Measurements from ENCODE around the gene CA11. TPM values are rescaled to one million over a fixed set of nuclear protein-coding genes. Genes with fewer than 3 reads are reported as not detected.

CA11 gene
- total RNA-seq, 1 experiment from 2014 or later: 10.8 TPM

DNA sequence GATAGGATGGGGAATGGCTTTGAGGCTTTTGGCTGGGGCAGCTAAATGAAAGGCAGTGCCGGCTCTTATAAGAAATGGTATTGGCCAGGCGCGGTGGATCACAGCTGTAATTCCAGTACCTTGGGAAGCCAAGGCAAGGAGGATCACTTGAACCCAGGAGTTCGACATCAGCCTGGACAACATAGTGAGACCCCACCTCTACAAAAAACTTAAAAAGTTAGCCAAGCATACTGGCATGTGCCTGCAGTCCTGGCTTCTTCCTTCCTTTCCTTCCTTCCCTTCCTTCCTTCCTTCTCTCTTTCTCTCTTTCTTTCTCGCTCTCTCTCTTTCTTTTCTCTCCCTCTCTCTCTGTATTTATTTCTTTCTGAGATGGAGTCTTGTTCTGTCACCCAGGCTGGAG, 3.1 kb downstream of the CA11 start:
- Histone ChIP-seq H3K4me3 (ENCODE audit: insufficient read depth, low read depth, low read length) (no peak overlapping the region), H3K36me3 (replicated peaks; ENCODE audit: control insufficient read depth, insufficient read depth, low read length) (no peaks in the 10 kb centered on the region), H3K27me3 (ENCODE audit: control insufficient read depth, insufficient read depth, low read length) (peaks cover 13% of the 10 kb centered on the region)
- no peak for DNase-seq

DNA sequence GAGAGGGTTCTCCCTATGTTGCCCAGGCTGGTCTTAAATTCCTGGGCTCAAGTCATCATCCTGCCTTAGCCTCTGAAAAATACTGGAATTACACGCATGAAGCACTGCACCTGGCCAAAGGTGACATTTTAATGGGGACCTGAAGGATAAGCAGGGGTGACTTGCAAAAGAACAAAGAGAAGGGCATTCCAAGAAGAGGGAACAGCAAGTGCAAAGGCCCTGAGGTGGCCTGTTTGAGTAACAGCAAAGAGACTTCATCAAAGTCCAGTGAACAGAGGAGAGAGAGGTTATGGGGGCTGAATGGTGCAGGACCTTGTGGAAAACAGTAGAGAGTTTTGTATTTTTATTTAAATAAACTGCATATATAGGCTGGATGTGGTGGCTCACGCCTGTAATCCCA, 4.1 kb downstream of the CA11 start:
- no peak overlapping the region for H3K4me3 ChIP-seq (ENCODE audit: insufficient read depth, low read depth, low read length)
- no peak for DNase-seq
- H3K36me3 ChIP-seq (replicated peaks; ENCODE audit: control insufficient read depth, insufficient read depth, low read length): no peaks in the 10 kb centered on the region
- H3K27me3 ChIP-seq (ENCODE audit: control insufficient read depth, insufficient read depth, low read length): peaks cover 16% of the 10 kb centered on the region

GRCh38 chr19:48639483-48640375, 6.3 kb downstream of the CA11 start:
- peak; percentile 56 for DNase-seq
- no peaks in the 10 kb centered on the region for H3K36me3 ChIP-seq (replicated peaks; ENCODE audit: control insufficient read depth, insufficient read depth, low read length)
- peak overlapping the region; percentile 42 for H3K4me3 ChIP-seq (ENCODE audit: insufficient read depth, low read depth, low read length)
- H3K27me3 ChIP-seq (ENCODE audit: control insufficient read depth, insufficient read depth, low read length): peaks cover 28% of the 10 kb centered on the region

- H3K36me3 ChIP-seq (replicated peaks; ENCODE audit: control insufficient read depth, insufficient read depth, low read length): no peaks in the 10 kb centered on the region
- DNase-seq: peak; percentile 91
- H3K27me3 ChIP-seq (ENCODE audit: control insufficient read depth, insufficient read depth, low read length): peaks cover 28% of the 10 kb centered on the region
- H3K4me3 ChIP-seq (ENCODE audit: insufficient read depth, low read depth, low read length): peak overlapping the region; percentile 44
Observed at GRCh38 chr19:48638831-48639381, 7.1 kb downstream of the CA11 start.

- Histone ChIP-seq H3K36me3 (replicated peaks; ENCODE audit: control insufficient read depth, insufficient read depth, low read length) (no peaks in the 10 kb centered on the region), H3K4me3 (ENCODE audit: insufficient read depth, low read depth, low read length) (peak overlapping the region; percentile 49), H3K27me3 (ENCODE audit: control insufficient read depth, insufficient read depth, low read length) (peaks cover 28% of the 10 kb centered on the region)
- DNase-seq: peak; percentile 92
Observed at GRCh38 chr19:48637948-48638830, 7.8 kb downstream of the CA11 start.

DNA sequence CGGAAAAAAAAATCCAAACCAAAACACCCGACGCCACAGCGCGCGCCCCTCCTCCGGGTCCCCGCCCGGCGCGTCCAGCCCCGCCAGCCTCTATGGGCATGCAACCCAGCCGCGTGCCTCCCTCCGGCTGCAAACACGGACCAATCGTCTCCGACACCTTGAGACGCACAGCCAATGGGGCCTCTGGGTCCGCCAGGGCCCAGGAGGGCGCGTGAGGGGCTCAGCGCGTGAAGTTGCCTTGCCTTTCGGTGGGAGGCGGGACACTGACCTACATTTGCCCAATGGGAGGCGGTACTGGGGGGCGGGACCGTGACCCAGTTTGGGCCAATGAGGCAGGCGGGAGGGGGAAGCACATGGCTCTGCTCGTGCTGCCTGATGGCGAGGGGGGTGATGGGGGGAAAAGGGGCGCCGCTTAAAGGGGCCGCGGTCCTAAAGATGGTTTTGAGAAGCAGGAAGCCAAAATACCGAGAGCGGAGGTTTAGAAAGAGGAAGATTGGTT, 8.5 kb downstream of the CA11 start:
- H3K27me3 ChIP-seq (ENCODE audit: control insufficient read depth, insufficient read depth, low read length): peaks cover 28% of the 10 kb centered on the region
- peaks cover 2% of the 10 kb centered on the region for H3K36me3 ChIP-seq (replicated peaks; ENCODE audit: control insufficient read depth, insufficient read depth, low read length)
- H3K4me3 ChIP-seq (ENCODE audit: insufficient read depth, low read depth, low read length): peak overlapping the region; percentile 67
- DNase-seq: peak; percentile 98

DNA sequence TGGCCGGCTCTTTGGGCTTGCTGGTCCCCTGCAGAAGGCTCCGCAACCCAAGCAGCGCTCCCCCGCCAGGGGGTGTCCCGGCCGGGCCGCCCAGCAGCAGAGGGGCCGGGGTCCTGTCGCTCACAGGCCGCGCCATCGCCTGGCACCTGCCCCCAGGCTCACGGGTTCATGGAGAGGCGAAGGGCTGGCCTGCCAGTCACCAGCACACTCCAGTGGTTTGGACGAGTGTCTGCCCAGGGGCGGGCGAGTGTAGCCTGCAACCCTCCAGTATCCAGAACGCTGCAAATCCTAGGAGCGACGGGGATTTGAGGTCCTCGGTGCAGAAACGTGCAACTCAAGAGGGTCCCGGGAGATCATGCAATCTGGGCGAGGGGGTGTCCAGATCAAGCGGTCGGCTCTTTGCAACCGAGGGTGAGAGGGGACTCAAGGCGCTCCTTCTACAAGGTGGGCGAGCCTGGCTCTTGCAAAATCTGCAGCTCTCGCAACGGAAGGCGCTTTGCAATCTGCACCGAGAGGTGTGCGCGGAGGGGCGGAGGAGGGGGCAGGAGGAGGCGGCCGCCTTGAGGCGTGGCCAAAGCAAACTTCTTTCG, 9.0 kb downstream of the CA11 start, which contains the start of gene DBP:
Gene DBP (minus strand): TSS at position 521 of the 590 bp plus-strand sequence. CDS start 385 bp downstream, at position 136.
- Histone ChIP-seq H3K4me3 (ENCODE audit: insufficient read depth, low read depth, low read length) (peak within 1 kb of the TSS; percentile 67), H3K27me3 (ENCODE audit: control insufficient read depth, insufficient read depth, low read length) (peaks cover 28% of the 10 kb centered on the region), H3K36me3 (replicated peaks; ENCODE audit: control insufficient read depth, insufficient read depth, low read length) (peaks cover 2% of the 10 kb centered on the region)
- peak; percentile 78 for DNase-seq

DNA sequence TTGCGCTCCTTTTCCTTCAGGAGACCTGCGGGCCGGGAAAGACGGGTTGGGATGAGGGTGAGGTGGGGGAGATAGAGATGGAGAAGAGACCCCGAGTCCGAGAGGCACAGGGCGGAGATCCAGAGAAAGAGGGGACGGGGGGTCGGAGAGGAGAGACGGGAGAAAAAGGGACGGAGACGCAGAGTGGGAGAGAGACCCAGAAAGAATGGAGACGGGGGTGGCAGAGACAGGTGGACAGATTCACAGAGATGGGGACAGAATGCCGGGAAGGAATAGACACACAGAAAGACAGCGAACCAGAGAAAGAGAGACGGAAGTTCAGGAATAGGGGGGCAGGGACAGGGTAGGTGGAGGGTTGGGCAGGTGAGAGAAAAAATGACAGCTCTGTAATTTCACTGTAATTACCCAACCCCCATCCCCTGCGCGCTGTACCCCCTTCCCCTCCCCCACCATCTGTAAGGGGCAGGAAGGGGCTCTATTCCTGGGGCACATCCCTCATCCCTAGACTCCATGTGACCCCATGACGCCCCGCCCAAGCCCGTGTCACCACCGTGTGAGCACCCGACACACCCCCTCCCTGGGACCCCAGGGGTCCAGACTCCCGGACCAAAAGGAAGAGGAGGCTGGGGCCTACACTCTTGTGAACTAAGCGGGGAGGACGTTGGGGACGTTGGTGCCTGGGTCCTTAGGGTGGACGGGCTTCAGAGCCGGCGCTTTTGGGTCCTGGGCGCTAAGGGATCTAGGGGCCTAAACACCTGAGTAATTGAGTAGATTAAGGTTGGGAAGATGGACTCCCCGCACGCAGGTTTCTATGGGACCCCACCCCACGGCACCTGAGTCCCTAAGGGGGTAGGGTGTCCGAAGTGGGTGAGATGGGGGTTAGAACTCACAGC, 9.8 kb downstream of the CA11 start:
- Histone ChIP-seq H3K4me3 (ENCODE audit: insufficient read depth, low read depth, low read length) (peak overlapping the region; percentile 67), H3K27me3 (ENCODE audit: control insufficient read depth, insufficient read depth, low read length) (peaks cover 26% of the 10 kb centered on the region), H3K36me3 (replicated peaks; ENCODE audit: control insufficient read depth, insufficient read depth, low read length) (peaks cover 2% of the 10 kb centered on the region)
- DNase-seq: peak; percentile 68

- peaks cover 2% of the 10 kb centered on the region for H3K36me3 ChIP-seq (replicated peaks; ENCODE audit: control insufficient read depth, insufficient read depth, low read length)
- DNase-seq: peak; percentile 98
- peaks cover 26% of the 10 kb centered on the region for H3K27me3 ChIP-seq (ENCODE audit: control insufficient read depth, insufficient read depth, low read length)
- peak overlapping the region; percentile 67 for H3K4me3 ChIP-seq (ENCODE audit: insufficient read depth, low read depth, low read length)
Observed at GRCh38 chr19:48635263-48635965, 10.6 kb downstream of the CA11 start.

DNA sequence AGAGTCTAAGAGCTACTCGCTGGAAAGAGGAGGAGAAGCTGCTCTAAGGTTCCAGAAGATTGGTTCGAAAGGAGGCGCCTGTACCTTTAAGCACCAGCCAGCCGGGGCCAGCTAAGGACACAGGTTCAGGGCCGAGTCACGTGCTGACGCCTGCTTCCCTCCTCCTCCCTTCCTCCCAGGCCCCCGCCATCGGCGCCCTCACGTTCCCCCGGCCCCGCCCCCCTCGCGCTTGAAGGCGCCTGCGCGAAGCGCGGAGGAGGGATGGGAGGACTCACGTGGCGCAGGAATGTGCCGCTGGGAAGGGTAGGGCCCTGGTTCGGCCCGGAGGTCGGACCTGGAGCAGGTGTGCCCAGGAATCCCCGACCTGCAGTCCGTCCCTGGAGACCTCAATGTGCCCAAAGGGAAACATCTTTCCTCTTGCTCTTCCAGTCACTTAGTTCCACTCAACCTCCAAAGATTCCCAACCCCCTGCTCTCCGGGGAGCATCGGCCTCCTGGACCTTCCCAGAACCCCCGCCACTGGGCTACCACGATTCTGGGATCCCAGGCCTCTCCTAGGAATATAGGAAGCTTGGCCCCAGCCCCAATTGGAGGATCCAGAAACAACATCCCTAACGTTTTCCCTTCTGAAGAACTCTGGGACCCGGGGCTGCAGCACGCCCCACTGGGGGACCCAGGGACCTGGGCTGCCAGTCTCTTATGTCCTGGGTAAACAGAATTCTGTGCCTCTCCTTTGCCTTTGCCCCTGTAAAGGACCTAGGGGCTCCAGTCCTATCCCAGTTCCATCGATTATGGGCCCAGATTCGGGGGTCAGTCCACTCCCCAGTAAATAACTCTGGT, 11.3 kb downstream of the CA11 start:
- peaks cover 21% of the 10 kb centered on the region for H3K27me3 ChIP-seq (ENCODE audit: control insufficient read depth, insufficient read depth, low read length)
- peaks cover 2% of the 10 kb centered on the region for H3K36me3 ChIP-seq (replicated peaks; ENCODE audit: control insufficient read depth, insufficient read depth, low read length)
- peak; percentile 96 for DNase-seq
- peak overlapping the region; percentile 26 for H3K4me3 ChIP-seq (ENCODE audit: insufficient read depth, low read depth, low read length)

- Histone ChIP-seq H3K4me3 (ENCODE audit: insufficient read depth, low read depth, low read length) (0 out of 2 replicates have a peak overlapping the region, but pooled peaks have one; percentile 4), H3K36me3 (replicated peaks; ENCODE audit: control insufficient read depth, insufficient read depth, low read length) (peaks cover 2% of the 10 kb centered on the region), H3K27me3 (ENCODE audit: control insufficient read depth, insufficient read depth, low read length) (peaks cover 15% of the 10 kb centered on the region)
- no peak for DNase-seq
Observed at GRCh38 chr19:48634036-48634342, 12.0 kb downstream of the CA11 start.
